Suppressor macrophage treated with lipopolysaccharide for 4 hours (primary cell): ENCODE measurements around the gene HPDL.

ENCODE experiments used
- DNase-seq: peaks from one replicate; pipeline ENCODE4 v3.0.0-alpha.2; 2020

Gene HPDL

GRCh38 chr1:45354838-45355237 is 28.1 kb downstream of the HPDL start:
- no peak for DNase-seq

- DNase-seq: no peak
These were observed 29.0 kb downstream of the HPDL start for GRCh38 chr1:45355683-45356082.

- no peak for DNase-seq
These were observed 29.5 kb downstream of the HPDL start for GRCh38 chr1:45356186-45356585.

GRCh38 chr1:45359882-45360513 is 33.3 kb downstream of the HPDL start:
- peak; percentile 75 for DNase-seq

- DNase-seq: peak; percentile 66
These were observed 34.3 kb downstream of the HPDL start for GRCh38 chr1:45360981-45361380.

- no peak for DNase-seq
These were observed 37.6 kb downstream of the HPDL start for GRCh38 chr1:45364294-45364693.

GRCh38 chr1:45365051-45365450 is 38.4 kb downstream of the HPDL start:
- no peak for DNase-seq

GRCh38 chr1:45370575-45370974 is 43.9 kb downstream of the HPDL start:
- no peak for DNase-seq

- peak; percentile 10 for DNase-seq
These were observed 46.9 kb downstream of the HPDL start for GRCh38 chr1:45373573-45373972.

- no peak for DNase-seq
These were observed 48.7 kb downstream of the HPDL start for GRCh38 chr1:45375104-45376090.

- DNase-seq: no peak
These were observed 51.5 kb downstream of the HPDL start for GRCh38 chr1:45378184-45378583.
